GM21423 (cell line): ENCODE results near the gene LYRM9.
"Not testable (repeated sequence)": the region's sequence is repeated elsewhere in the genome, so short reads cannot be mapped to it uniquely, and the experiment has no call there.

ENCODE experiments used
- ATAC-seq: cut with Tn5 transposase; IDR thresholded peaks from one replicate; pipeline ENCODE4 v1.9.1; 2021; ENCODE audit warnings: mild to moderate bottlenecking, moderate library complexity; ENCODE audit not compliant: unreplicated experiment

Gene LYRM9

DNA sequence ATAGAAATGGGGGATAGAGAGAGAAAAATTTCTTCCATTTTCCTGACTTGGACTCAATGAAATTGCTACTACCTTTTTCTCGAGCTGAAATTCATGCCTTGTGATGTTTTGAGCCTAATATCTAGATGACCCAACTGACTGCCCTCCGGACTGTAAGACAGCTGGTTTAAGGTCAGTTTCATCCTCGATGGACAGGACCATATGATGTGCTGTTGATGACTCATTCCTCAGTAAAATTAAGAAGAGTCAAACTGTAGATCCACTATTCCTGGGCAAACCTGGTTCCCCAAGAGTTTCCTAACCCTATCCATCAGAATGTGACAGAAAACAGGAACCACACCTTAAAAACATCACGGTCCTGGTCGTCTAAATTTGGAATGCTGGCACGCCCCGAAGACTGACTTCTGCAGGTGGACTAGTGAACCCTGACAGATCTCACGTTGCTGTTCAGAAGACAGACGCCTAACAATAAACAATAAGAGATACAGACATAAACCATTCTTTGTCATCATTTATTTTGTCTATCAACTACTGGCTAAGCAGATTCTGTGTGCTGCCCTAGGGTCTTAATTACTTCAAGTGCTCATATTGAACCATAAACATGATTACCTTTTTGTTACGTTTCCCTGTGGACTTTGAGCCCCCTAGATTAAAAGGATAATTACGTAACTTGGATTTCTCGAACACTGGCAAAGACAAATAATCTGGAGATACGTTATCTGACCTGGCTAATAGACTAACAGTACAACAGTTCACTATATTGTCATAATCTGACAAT lies 47.7 kb downstream of the LYRM9 start:
- no peak for ATAC-seq

DNA sequence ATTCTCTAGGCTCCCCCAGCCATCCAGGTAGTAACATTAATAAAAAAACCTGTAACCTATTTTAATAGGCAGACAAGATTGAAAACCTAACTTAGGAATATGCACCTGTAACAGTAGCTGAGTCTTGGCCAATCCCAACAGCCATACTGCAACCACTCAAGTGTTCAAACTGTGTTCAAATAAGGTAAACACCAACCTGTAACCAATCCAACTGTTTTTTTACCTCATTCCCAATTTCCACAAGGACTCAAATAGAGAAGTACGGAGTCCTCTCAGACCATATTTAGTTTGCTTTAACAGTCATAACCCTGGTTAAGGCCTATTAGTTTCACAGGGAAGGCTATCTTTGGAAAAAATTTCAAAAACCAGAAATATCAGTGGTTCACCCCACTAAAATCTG lies 52.5 kb downstream of the LYRM9 start:
- no peak for ATAC-seq

DNA sequence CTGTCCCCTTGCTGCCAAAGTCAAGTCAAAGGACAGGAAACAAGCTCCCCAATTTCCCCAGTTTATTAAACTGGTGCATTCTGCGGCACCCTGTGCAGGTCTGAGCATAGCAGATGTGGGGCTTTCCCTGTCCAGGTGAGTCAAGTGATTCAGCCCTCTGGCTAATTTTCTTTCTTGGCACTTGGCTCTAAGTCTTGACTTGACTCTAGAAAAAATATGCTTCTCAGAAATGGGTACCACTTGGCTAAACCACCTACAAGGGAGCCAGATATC lies 52.8 kb downstream of the LYRM9 start:
- not testable (repeated sequence) for ATAC-seq

DNA sequence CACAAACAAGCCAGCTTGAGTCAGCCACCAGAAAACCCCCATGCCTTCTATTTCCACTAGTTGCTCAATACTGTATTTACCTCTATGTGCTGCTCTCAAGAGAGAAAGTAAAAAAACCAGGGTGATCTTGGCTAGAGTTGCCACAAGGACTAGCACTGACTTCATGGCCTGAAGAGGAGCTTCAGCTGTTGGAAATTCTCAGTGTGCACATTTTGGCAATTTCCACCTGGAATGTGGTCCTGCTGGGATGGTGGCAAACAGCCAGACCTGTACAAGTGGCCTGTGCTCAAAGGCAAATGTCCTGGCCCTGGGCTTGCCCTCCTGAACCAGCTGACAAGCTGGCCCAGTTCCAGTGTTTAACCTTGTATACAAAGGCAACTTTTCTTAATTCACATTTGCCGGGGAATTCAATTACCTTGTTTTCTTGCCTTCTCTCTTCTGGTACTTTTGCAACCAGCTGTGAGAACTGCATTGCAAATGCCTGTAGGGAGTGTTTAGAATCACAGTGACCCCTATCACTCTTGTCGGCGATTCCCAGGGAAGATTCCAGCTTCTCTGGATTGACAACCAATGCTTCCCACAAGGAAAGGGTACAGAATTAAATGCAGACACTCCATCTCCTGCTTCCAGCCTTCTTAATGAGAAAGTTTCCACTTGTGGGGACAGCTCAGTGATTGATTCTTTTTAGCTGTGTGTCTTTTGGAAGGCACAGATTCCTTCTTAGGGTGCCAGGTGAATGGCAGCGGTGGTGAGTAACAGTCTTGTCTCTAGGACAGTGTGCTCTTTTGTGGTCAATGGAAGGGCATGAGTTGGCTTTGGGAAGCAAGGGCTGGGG lies 53.4 kb downstream of the LYRM9 start:
- not testable (repeated sequence) for ATAC-seq

DNA sequence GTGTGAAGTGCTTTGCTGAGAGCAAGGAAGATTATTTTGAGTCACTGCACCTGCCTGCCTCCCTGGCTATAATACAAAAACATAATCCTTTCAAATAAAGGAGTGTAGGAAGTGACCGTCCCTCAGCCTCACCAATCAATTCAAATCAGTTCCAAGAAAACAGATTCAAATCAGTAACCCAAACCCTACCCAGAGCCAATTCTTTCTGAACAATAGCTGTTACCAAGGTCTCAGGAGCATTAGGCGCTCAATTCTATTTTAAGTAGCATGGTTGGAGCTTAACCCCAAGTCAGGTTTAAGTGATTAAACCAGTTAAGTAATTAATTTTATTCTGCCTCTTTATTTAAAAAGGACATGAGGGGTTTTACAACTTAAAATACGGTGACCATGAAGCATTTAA lies 54.6 kb downstream of the LYRM9 start:
- ATAC-seq = not testable (repeated sequence)

DNA sequence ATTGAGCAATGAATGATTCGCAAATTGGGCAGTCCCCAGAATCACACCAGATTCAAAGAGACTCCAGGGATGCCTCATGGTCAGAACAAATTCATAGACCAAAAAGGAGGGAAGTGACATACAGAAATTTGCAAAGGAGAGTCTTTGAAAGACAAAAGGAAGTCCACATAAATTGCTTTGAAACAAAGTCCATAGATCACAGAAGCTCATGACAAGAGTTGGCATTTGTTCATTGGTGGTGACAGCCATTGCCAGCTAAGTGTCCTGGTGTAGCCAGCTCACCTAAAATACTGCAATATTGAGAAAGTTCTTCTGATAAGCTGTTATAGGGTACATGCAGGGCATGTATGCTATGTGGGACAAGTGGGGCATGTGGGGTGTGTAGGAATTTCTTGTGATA lies 55.4 kb downstream of the LYRM9 start:
- ATAC-seq = not testable (repeated sequence)

DNA sequence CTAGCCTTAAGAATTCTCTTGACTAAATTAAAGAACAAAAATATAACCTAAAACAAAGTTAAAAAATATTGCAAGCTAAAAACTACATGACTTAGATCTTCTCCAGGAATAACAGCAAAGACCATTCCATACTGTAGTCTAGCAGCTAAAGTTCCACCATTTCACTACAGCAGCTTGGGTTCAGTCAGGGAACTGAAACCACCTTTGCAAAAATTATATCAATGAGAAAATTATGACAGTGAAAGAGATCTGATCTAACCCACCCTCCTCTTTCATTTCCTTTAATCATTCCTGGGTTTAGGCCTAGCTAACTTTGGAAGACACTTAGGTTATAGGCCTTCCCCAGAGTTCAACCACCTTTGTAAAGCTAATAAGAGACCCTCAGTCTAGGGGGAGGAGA lies 56.5 kb downstream of the LYRM9 start:
- ATAC-seq = no peak

DNA sequence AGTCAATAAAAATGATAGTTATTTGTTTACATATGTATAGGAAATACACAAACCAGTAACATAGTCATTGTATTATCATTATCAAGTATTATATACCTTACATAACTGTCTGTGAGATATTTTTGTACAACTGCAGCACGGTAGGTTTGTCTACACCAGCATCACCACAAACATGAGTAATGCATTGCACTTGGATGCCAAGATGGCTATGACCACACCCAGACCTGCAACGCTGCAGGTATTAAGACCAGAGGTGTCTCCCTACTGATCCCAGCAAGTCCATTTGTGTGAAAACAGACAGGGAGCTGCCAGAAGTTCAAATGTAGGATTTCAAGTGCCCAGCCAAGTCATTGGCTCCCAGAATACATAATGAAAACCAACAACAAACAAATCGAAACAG lies 58.6 kb downstream of the LYRM9 start:
- ATAC-seq = no peak

DNA sequence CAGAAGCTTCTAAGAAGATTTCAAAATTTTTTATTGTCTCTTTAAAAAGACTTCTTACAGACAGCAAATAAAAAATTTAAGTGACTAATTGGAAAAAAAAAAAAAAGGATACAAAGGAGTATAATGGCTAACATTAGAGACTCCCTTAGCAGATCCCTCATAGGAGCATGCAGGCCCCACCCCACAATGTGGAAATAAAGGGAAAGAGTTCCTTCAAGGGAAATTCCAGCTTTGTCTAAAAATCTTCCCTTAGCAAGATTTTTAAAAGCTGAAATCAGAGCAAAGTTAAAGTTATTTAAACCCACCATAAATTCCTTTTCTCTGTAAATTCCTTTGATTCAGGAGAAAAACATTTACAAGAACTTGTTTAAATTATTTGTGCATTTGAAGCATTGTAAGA lies 60.3 kb downstream of the LYRM9 start:
- ATAC-seq = no peak

DNA sequence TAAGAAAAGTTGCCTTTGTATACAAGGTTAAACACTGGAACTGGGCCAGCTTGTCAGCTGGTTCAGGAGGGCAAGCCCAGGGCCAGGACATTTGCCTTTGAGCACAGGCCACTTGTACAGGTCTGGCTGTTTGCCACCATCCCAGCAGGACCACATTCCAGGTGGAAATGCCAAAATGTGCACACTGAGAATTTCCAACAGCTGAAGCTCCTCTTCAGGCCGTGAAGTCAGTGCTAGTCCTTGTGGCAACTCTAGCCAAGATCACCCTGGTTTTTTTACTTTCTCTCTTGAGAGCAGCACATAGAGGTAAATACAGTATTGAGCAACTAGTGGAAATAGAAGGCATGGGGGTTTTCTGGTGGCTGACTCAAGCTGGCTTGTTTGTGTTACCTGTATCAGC lies 63.3 kb downstream of the LYRM9 start:
- ATAC-seq = not testable (repeated sequence)

DNA sequence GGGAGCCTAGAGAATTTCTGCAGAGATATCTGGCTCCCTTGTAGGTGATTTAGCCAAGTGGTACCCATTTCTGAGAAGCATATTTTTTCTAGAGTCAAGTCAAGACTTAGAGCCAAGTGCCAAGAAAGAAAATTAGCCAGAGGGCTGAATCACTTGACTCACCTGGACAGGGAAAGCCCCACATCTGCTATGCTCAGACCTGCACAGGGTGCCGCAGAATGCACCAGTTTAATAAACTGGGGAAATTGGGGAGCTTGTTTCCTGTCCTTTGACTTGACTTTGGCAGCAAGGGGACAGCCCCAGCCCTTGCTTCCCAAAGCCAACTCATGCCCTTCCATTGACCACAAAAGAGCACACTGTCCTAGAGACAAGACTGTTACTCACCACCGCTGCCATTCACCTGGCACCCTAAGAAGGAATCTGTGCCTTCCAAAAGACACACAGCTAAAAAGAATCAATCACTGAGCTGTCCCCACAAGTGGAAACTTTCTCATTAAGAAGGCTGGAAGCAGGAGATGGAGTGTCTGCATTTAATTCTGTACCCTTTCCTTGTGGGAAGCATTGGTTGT lies 63.9 kb downstream of the LYRM9 start:
- not testable (repeated sequence) for ATAC-seq
